ENCODE measurements around the gene DACT2. TPM values are rescaled to one million over a fixed set of nuclear protein-coding genes. Genes with fewer than 3 reads are reported as not detected.
"Not testable (repeated sequence)": the region's sequence is repeated elsewhere in the genome, so short reads cannot be mapped to it uniquely, and the experiment has no call there.

The DACT2 gene
- total RNA-seq, 3 donors from 2014 or later (not counting 1 experiment from before 2014, with no cell fraction given), result not detected

GRCh38 chr6:168270274-168271172 is 49.1 kb downstream of the DACT2 start:
- H3K4me3 Mint-ChIP-seq, result no peak overlapping the region
- ATAC-seq (peak in 1 of 3 donors; percentile 29), DNase-seq (no peak)
- no peak for TF ChIP-seq CTCF (IDR thresholded peaks at IDR 0.05)
- H3K27ac Mint-ChIP-seq, result no peak overlapping the region
- no peaks in the 10 kb centered on the region for H3K36me3 Mint-ChIP-seq
- no peaks in the 10 kb centered on the region for H3K36me3 ChIP-seq (ENCODE audit: control insufficient read depth, insufficient read depth, low read length)
- WGBS (ENCODE audit: insufficient coverage), result 94% methylated on average over 19 of the region's 19 CpGs
- intact Hi-C loops (cut with micrococcal nuclease), result no loop called here
- no peaks in the 10 kb centered on the region for H3K4me1 Mint-ChIP-seq
- H3K4me3 ChIP-seq (ENCODE audit: low read length), result no peak overlapping the region
- no peaks in the 10 kb centered on the region for H3K9me3 ChIP-seq (ENCODE audit: control insufficient read depth, insufficient read depth, low read length)
- no peaks in the 10 kb centered on the region for H3K9me3 Mint-ChIP-seq
- H3K27me3 ChIP-seq (ENCODE audit: control insufficient read depth, insufficient read depth, low read length), result no peaks in the 10 kb centered on the region
- no peaks in the 10 kb centered on the region for H3K4me1 ChIP-seq (ENCODE audit: control insufficient read depth, insufficient read depth, low read length)
- no peak overlapping the region for H3K27ac ChIP-seq (ENCODE audit: low read length)
- H3K27me3 Mint-ChIP-seq (ENCODE audit: low read depth in 2 of 2), result peaks cover 7% of the 10 kb centered on the region in 2 donors

GRCh38 chr6:168269455-168270243 is 49.9 kb downstream of the DACT2 start:
- intact Hi-C loops (cut with micrococcal nuclease), result no loop called here

GRCh38 chr6:168268755-168269154 is 50.8 kb downstream of the DACT2 start:
- Histone ChIP-seq H3K27me3 (ENCODE audit: control insufficient read depth, insufficient read depth, low read length) (no peaks in the 10 kb centered on the region), H3K4me3 (ENCODE audit: low read length) (no peak overlapping the region), H3K36me3 (ENCODE audit: control insufficient read depth, insufficient read depth, low read length) (no peaks in the 10 kb centered on the region), H3K4me1 (ENCODE audit: control insufficient read depth, insufficient read depth, low read length) (no peaks in the 10 kb centered on the region), H3K9me3 (ENCODE audit: control insufficient read depth, insufficient read depth, low read length) (no peaks in the 10 kb centered on the region), H3K27ac (ENCODE audit: low read length) (no peak overlapping the region)
- Mint-ChIP-seq H3K36me3 (no peaks in the 10 kb centered on the region), H3K27me3 (ENCODE audit: low read depth in 2 of 2) (peaks cover 0 to 2% of the 10 kb centered on the region in 2 donors), H3K27ac (no peak overlapping the region), H3K9me3 (no peaks in the 10 kb centered on the region), H3K4me3 (no peak overlapping the region), H3K4me1 (no peaks in the 10 kb centered on the region)
- ATAC-seq (no peak), DNase-seq (no peak)
- WGBS (ENCODE audit: insufficient coverage), result 50% methylated on average over 1 of the region's 1 CpG
- TF ChIP-seq CTCF (IDR thresholded peaks at IDR 0.05), result no peak
- intact Hi-C loops (cut with micrococcal nuclease), result no loop called here

More at GRCh38 chr6:168269455-168270243, 49.9 kb downstream of the DACT2 start:
- Histone ChIP-seq H3K4me3 (ENCODE audit: low read length) (no peak overlapping the region), H3K4me1 (ENCODE audit: control insufficient read depth, insufficient read depth, low read length) (no peaks in the 10 kb centered on the region), H3K36me3 (ENCODE audit: control insufficient read depth, insufficient read depth, low read length) (no peaks in the 10 kb centered on the region), H3K27me3 (ENCODE audit: control insufficient read depth, insufficient read depth, low read length) (no peaks in the 10 kb centered on the region), H3K9me3 (ENCODE audit: control insufficient read depth, insufficient read depth, low read length) (no peaks in the 10 kb centered on the region), H3K27ac (ENCODE audit: low read length) (no peak overlapping the region)
- no peak overlapping the region for H3K4me3 Mint-ChIP-seq
- WGBS (ENCODE audit: insufficient coverage), result 96% methylated on average over 16 of the region's 16 CpGs
- no peak for TF ChIP-seq CTCF (IDR thresholded peaks at IDR 0.05)
- H3K4me1 Mint-ChIP-seq, result no peaks in the 10 kb centered on the region
- H3K27me3 Mint-ChIP-seq (ENCODE audit: low read depth in 2 of 2), result peaks cover 0 to 7% of the 10 kb centered on the region in 2 donors
- no peaks in the 10 kb centered on the region for H3K9me3 Mint-ChIP-seq
- H3K36me3 Mint-ChIP-seq, result no peaks in the 10 kb centered on the region
- DNase-seq, result no peak
- ATAC-seq, result no peak
- H3K27ac Mint-ChIP-seq, result no peak overlapping the region

GRCh38 chr6:168267779-168268178 is 51.8 kb downstream of the DACT2 start:
- not testable (repeated sequence) for ATAC-seq

More at GRCh38 chr6:168267779-168268178, 51.8 kb downstream of the DACT2 start:
- WGBS (ENCODE audit: insufficient coverage), result 80% methylated on average over 2 of the region's 3 CpGs
- H3K4me1 ChIP-seq (ENCODE audit: control insufficient read depth, insufficient read depth, low read length); H3K27me3 Mint-ChIP-seq (ENCODE audit: low read depth in 2 of 2); H3K4me1 Mint-ChIP-seq; H3K9me3 Mint-ChIP-seq; H3K27ac ChIP-seq (ENCODE audit: low read length); H3K27ac Mint-ChIP-seq; H3K27me3 ChIP-seq (ENCODE audit: control insufficient read depth, insufficient read depth, low read length); H3K4me3 ChIP-seq (ENCODE audit: low read length); H3K9me3 ChIP-seq (ENCODE audit: control insufficient read depth, insufficient read depth, low read length); H3K36me3 Mint-ChIP-seq; DNase-seq; H3K36me3 ChIP-seq (ENCODE audit: control insufficient read depth, insufficient read depth, low read length); H3K4me3 Mint-ChIP-seq; intact Hi-C loops (cut with micrococcal nuclease): not testable (repeated sequence)
